Measurements from ENCODE around the gene CELF4.

The CELF4 gene

GRCh38 chr18:37565101-37565976 lies at the start of gene CELF4:
Gene CELF4 (minus strand): TSS chr18:37565798.
- H3K36me3 ChIP-seq (ENCODE audit: control insufficient read depth, insufficient read depth, low read length) = no peaks in the 10 kb centered on the region
- H3K27ac ChIP-seq = no peak within 1 kb of the TSS
- H3K79me2 ChIP-seq = no peaks in the 10 kb centered on the region
- H2AFZ ChIP-seq = peak within 1 kb of the TSS; percentile 84
- H3K4me1 ChIP-seq = no peaks in the 10 kb centered on the region
- no peak within 1 kb of the TSS for H3K9ac ChIP-seq
- H3K4me2 ChIP-seq (ENCODE audit: low read length) = peak within 1 kb of the TSS; percentile 75
- peak within 1 kb of the TSS; percentile 56 for H3K4me3 ChIP-seq (ENCODE audit: low read depth, low read length)
- H3K27me3 ChIP-seq (ENCODE audit: control insufficient read depth, insufficient read depth, low read length) = no peaks in the 10 kb centered on the region
- no peak for TF ChIP-seq CTCF (IDR thresholded peaks at IDR 0.05)
- no peaks in the 10 kb centered on the region for H3K9me3 ChIP-seq (ENCODE audit: control insufficient read depth, low read length)

- Histone ChIP-seq H3K4me3 (ENCODE audit: low read depth, low read length) (no peak overlapping the region), H3K4me2 (ENCODE audit: low read length) (no peak overlapping the region), H3K4me1 (no peaks in the 10 kb centered on the region), H3K27ac (no peak overlapping the region), H3K79me2 (no peaks in the 10 kb centered on the region), H3K27me3 (ENCODE audit: control insufficient read depth, insufficient read depth, low read length) (no peaks in the 10 kb centered on the region), H3K9ac (no peak overlapping the region), H3K36me3 (ENCODE audit: control insufficient read depth, insufficient read depth, low read length) (no peaks in the 10 kb centered on the region), H2AFZ (no peak overlapping the region), H3K9me3 (ENCODE audit: control insufficient read depth, low read length) (no peaks in the 10 kb centered on the region)
- no peak for TF ChIP-seq CTCF (IDR thresholded peaks at IDR 0.05)
Observed at GRCh38 chr18:37613253-37613565, 47.6 kb upstream of the CELF4 start.

GRCh38 chr18:37612524-37613252 lies 47.1 kb upstream of the CELF4 start:
- Histone ChIP-seq H3K27me3 (ENCODE audit: control insufficient read depth, insufficient read depth, low read length) (no peaks in the 10 kb centered on the region), H3K79me2 (no peaks in the 10 kb centered on the region), H3K27ac (no peak overlapping the region), H3K9me3 (ENCODE audit: control insufficient read depth, low read length) (no peaks in the 10 kb centered on the region), H3K36me3 (ENCODE audit: control insufficient read depth, insufficient read depth, low read length) (no peaks in the 10 kb centered on the region), H3K9ac (no peak overlapping the region), H2AFZ (no peak overlapping the region), H3K4me2 (ENCODE audit: low read length) (no peak overlapping the region), H3K4me3 (ENCODE audit: low read depth, low read length) (no peak overlapping the region), H3K4me1 (no peaks in the 10 kb centered on the region)
- no peak for TF ChIP-seq CTCF (IDR thresholded peaks at IDR 0.05)

- TF ChIP-seq CTCF (IDR thresholded peaks at IDR 0.05) = no peak
- H3K4me3 ChIP-seq (ENCODE audit: low read depth, low read length) = no peak overlapping the region
- H3K4me2 ChIP-seq (ENCODE audit: low read length) = no peak overlapping the region
- no peaks in the 10 kb centered on the region for H3K27me3 ChIP-seq (ENCODE audit: control insufficient read depth, insufficient read depth, low read length)
- H3K9me3 ChIP-seq (ENCODE audit: control insufficient read depth, low read length) = no peaks in the 10 kb centered on the region
- no peaks in the 10 kb centered on the region for H3K4me1 ChIP-seq
- H3K27ac ChIP-seq = no peak overlapping the region
- H3K9ac ChIP-seq = no peak overlapping the region
- H3K36me3 ChIP-seq (ENCODE audit: control insufficient read depth, insufficient read depth, low read length) = no peaks in the 10 kb centered on the region
- H2AFZ ChIP-seq = no peak overlapping the region
- no peaks in the 10 kb centered on the region for H3K79me2 ChIP-seq
Observed at GRCh38 chr18:37611614-37612279, 46.1 kb upstream of the CELF4 start.
